ENCODE results near the gene TSHB.

The TSHB gene

DNA sequence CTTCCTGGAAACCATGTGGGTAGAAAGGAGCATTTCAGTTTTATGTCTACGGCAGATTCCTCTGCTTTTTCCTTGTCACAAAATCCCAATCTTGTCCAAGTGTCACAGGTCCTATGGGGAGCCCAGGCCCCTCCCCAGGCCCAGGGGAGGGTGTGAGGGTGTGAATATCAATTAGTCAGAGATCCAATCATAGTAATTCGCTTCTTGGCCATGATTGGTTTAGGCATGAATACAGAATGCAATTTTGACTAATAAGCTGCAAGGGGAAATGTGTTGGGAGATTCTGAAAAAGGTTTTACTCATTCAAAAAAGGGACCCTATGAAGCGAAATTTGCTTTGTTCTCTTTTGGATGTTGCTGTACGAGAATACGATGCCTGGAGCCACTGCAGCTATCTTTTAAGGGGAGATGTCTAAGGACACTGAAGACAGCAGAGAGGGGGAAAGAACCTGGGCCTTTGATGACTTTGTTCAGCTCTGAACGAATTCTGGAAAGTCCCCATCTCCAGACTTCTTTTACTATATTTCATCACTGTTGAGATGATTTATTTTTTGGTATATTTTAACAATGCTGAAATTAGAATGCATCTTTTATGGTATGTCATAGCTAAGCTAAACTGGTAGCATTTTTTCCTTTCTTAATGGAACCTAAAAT, 41.5 kb downstream of the TSHB start:
- CTCF ChIA-PET: interaction anchor here (0.6 to 1.6 kb wide), 3 partner anchors 18 to 56 kb away, joined by 3 to 7 read pairs (median 5); no protein-coding TSS in a partner anchor
- Histone ChIP-seq H3K27ac (ENCODE audit: extremely low read depth, low read depth, low read length) (no peak overlapping the region), H3K36me3 (ENCODE audit: control insufficient read depth in 2 of 2, insufficient read depth in 1 of 2, low read length in 2 of 2) (no peaks in the 10 kb centered on the region), H3K4me1 (ENCODE audit: control insufficient read depth, insufficient read depth, low read length) (no peaks in the 10 kb centered on the region), H3K9me3 (ENCODE audit: control insufficient read depth, insufficient read depth, low read depth, low read length) (no peaks in the 10 kb centered on the region), H3K4me3 (ENCODE audit: low read depth, low read length) (no peak overlapping the region)
- POLR2A ChIA-PET: no interaction called here
- TF ChIP-seq ZNF112 (tag by site-specific recombination; IDR thresholded peaks at IDR 0.05) (no peak), ZNF701 (tag by site-specific recombination; IDR thresholded peaks at IDR 0.05) (no peak), ZNF571 (tag by site-specific recombination; IDR thresholded peaks at IDR 0.05) (no peak), ZNF658 (tag by site-specific recombination; IDR thresholded peaks at IDR 0.05) (no peak), OVOL3 (tag by site-specific recombination; IDR thresholded peaks at IDR 0.05) (no peak)
- TF ChIP-seq, protein P1, sequence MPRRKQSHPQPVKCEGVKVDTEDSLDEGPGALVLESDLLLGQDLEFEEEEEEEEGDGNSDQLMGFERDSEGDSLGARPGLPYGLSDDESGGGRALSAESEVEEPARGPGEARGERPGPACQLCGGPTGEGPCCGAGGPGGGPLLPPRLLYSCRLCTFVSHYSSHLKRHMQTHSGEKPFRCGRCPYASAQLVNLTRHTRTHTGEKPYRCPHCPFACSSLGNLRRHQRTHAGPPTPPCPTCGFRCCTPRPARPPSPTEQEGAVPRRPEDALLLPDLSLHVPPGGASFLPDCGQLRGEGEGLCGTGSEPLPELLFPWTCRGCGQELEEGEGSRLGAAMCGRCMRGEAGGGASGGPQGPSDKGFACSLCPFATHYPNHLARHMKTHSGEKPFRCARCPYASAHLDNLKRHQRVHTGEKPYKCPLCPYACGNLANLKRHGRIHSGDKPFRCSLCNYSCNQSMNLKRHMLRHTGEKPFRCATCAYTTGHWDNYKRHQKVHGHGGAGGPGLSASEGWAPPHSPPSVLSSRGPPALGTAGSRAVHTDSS (tag by site-specific recombination; IDR thresholded peaks at IDR 0.05): no peak

GRCh38 chr1:115073298-115074087, 43.9 kb downstream of the TSHB start:
- ChIA-PET POLR2A (no interaction called here), CTCF (no interaction called here)
- no peak for TF ChIP-seq REPIN1 (tag by site-specific recombination; IDR thresholded peaks at IDR 0.05; ENCODE audit: low read depth)
- no peak for TF ChIP-seq GLIS2 (tag by site-specific recombination; IDR thresholded peaks at IDR 0.05)
- no peak for TF ChIP-seq SALL2 (tag by site-specific recombination; IDR thresholded peaks at IDR 0.05; ENCODE audit: borderline replicate concordance)
- no peak for TF ChIP-seq ZSCAN5A (tag by site-specific recombination; IDR thresholded peaks at IDR 0.05)
- no peak for TF ChIP-seq ZNF169 (tag by site-specific recombination; IDR thresholded peaks at IDR 0.05)
- TF ChIP-seq ZNF654 (tag by site-specific recombination; IDR thresholded peaks at IDR 0.05; ENCODE audit: low read depth): no peak
- TF ChIP-seq ZNF707 (tag by site-specific recombination; IDR thresholded peaks at IDR 0.05): no peak
- TF ChIP-seq ZNF433 (tag by site-specific recombination; IDR thresholded peaks at IDR 0.05; ENCODE audit: low read depth): no peak
- TF ChIP-seq ZNF366 (tag by site-specific recombination; conservative IDR thresholded peaks at IDR 0.05): no peak
- no peak for TF ChIP-seq ZBTB7A (tag by site-specific recombination; IDR thresholded peaks at IDR 0.05; ENCODE audit: low read depth)
- no peak for TF ChIP-seq ZNF830 (tag by site-specific recombination; IDR thresholded peaks at IDR 0.05; ENCODE audit: low read depth)
- TF ChIP-seq ZNF280C (tag by site-specific recombination; IDR thresholded peaks at IDR 0.05): no peak
- no peak for TF ChIP-seq ZNF48 (tag by site-specific recombination; IDR thresholded peaks at IDR 0.05)
- TF ChIP-seq, protein P2, sequence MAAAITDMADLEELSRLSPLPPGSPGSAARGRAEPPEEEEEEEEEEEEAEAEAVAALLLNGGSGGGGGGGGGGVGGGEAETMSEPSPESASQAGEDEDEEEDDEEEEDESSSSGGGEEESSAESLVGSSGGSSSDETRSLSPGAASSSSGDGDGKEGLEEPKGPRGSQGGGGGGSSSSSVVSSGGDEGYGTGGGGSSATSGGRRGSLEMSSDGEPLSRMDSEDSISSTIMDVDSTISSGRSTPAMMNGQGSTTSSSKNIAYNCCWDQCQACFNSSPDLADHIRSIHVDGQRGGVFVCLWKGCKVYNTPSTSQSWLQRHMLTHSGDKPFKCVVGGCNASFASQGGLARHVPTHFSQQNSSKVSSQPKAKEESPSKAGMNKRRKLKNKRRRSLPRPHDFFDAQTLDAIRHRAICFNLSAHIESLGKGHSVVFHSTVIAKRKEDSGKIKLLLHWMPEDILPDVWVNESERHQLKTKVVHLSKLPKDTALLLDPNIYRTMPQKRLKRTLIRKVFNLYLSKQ (tag by site-specific recombination; IDR thresholded peaks at IDR 0.05; ENCODE audit: borderline replicate concordance): no peak
- TF ChIP-seq YY2 (tag by site-specific recombination; IDR thresholded peaks at IDR 0.05): no peak
- Histone ChIP-seq H3K4me3 (ENCODE audit: low read depth, low read length) (no peak overlapping the region), H3K27ac (ENCODE audit: extremely low read depth, low read depth, low read length) (no peak overlapping the region), H3K9me3 (ENCODE audit: control insufficient read depth, insufficient read depth, low read depth, low read length) (no peaks in the 10 kb centered on the region), H3K36me3 (ENCODE audit: control insufficient read depth in 2 of 2, insufficient read depth in 1 of 2, low read length in 2 of 2) (no peaks in the 10 kb centered on the region), H3K4me1 (ENCODE audit: control insufficient read depth, insufficient read depth, low read length) (no peaks in the 10 kb centered on the region)

Measured in HEK293 (cell line).